Mononuclear cell (primary cell): Measurements from ENCODE around the gene FAM184A. TPM values are rescaled to one million over a fixed set of nuclear protein-coding genes. Genes with fewer than 3 reads are reported as not detected.
"Not testable (repeated sequence)": the region's sequence is repeated elsewhere in the genome, so short reads cannot be mapped to it uniquely, and the experiment has no call there.

Experiments used
- H3K27me3 ChIP-seq: 2 replicates; pipeline ENCODE4 v1.6.0; 2011; ENCODE audit warnings: low read length, control low read depth; ENCODE audit not compliant: insufficient read depth
- H3K4me1 ChIP-seq: 2 replicates; pipeline ENCODE4 v1.5.1; 2011; ENCODE audit warnings: mild to moderate bottlenecking, low read length, control low read depth; ENCODE audit not compliant: insufficient read depth
- H3K4me3 ChIP-seq: 2 replicates; pipeline ENCODE4 v1.5.1; 2011; ENCODE audit warnings: mild to moderate bottlenecking, low read length, moderate library complexity
- H3K9me3 ChIP-seq: 2 replicates; pipeline ENCODE4 v1.5.1; 2011; ENCODE audit warnings: low read depth, mild to moderate bottlenecking, control low read depth, low read length
- total RNA-seq: library from RNA; depleted of rRNA; stranded (reverse); fragments of >200 nt; gene quantifications from one replicate; pipeline ENCODE4 v1.2.3, GENCODE V29; 2012

FAM184A gene
- total RNA-seq, 1 donor: 2.3 TPM

DNA sequence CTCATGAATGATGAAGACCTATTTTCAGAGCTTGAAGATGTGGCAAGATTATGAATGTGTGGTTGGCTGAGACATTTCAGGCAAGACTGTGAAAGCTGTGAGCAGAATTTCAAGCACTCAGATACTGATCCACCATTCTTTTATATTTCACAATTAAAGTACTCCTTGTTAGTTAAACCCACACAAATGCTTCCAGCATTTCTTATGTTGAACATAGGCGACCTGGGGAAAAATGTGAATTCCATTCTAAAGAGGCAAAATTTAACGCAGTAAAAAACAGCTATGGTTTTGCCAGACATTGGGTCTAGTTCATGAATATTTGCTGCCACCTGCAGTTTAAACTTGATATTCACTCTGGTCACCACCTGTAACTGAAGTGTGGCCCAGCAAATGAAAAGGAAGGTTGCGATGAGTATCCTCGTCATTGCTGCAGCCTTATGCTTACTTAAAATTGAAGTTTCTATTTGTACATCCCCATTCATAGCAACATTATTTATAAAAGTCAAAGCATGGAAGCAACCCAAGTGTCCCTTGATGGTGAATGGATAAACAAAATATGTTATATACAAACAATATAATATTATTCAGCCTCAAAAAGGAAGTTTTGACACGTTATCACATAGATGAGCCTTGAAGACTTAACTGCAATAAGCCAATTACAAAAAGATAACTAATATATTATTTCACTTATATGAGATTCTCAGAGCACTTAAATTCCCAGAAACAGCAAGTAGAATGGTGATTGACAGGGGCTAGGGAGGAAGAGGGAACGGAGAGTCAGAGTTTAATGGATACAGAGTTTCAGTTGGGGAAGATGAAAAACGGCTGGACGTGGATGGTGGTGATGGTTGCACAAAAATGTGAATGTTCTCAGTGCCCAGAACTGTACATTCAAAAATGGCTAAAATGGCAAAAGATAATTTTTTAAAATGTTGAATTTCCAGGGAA lies 32.4 kb upstream of the FAM184A start:
- Histone ChIP-seq H3K27me3 (no peaks in the 10 kb centered on the region), H3K9me3 (no peaks in the 10 kb centered on the region), H3K4me1 (peaks cover 13% of the 10 kb centered on the region), H3K4me3 (no peak overlapping the region)

- H3K4me3 ChIP-seq: no peak overlapping the region
- H3K9me3 ChIP-seq: no peaks in the 10 kb centered on the region
- peaks cover 13% of the 10 kb centered on the region for H3K4me1 ChIP-seq
- no peaks in the 10 kb centered on the region for H3K27me3 ChIP-seq
Measured at GRCh38 chr6:119109654-119110325, 31.3 kb upstream of the FAM184A start.

DNA sequence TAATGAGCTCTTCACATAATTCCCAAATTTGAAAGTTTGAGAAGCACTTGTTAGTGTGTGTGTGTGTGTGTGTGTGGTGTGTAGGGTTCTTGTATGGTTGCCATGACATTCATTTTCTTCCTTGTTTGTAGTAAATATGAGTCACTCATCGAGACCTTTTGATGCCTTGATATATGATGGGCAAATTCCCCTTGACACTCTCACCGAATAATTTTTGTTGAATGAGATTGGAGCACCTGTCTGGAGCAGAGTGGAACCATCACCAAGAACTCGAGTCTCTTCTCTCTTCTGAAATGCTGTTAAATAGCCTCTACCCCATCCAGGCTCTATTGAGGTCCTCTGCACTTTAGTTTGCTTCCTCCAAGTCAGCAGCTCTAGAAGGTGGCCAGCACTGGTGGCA lies 29.6 kb upstream of the FAM184A start:
- Histone ChIP-seq H3K4me3 (no peak overlapping the region), H3K4me1 (peaks cover 8% of the 10 kb centered on the region), H3K27me3 (no peaks in the 10 kb centered on the region), H3K9me3 (no peaks in the 10 kb centered on the region)

DNA sequence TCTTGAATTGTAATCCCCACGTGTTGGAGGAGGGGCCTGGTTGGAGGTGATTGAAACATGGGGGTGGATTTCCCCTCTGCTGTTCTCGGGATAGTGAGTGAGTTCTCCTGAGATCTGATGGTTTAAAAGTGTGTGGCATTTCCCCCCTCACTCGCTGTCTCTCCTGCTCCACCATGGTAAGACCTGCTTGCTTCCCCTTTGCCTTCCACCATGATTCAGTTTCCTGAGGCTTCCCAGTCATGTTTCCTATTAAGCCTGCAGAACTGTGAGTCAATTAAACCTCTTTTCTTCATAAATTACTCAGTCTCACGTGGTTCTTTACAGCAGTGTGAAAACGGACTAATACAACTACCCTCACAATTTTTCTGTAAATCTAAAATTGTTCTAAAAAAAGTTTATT lies 26.8 kb upstream of the FAM184A start:
- Histone ChIP-seq H3K4me1 (no peaks in the 10 kb centered on the region), H3K9me3 (no peaks in the 10 kb centered on the region), H3K27me3 (no peaks in the 10 kb centered on the region), H3K4me3 (no peak overlapping the region)

DNA sequence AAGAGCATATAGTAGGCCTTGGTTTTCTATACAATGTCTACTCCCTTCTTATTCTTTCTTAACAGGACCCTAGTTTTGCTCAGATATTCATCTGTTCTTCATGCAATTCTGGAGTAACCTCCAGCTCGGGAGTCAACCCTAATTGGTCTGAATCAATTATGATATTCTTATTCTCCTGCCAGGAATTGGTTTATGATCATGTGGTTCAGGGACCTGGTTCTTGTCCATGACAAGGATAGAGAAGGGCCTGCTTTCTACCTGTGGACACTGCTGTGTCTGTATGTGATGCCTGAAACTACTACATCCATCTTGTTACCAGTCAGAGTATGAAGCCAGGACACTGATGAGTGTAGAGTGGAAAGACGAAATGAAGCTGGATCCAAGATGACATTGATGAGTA lies 24.4 kb upstream of the FAM184A start:
- Histone ChIP-seq H3K9me3 (no peaks in the 10 kb centered on the region), H3K4me1 (no peaks in the 10 kb centered on the region), H3K4me3 (no peak overlapping the region), H3K27me3 (no peaks in the 10 kb centered on the region)

- H3K27me3 ChIP-seq: no peaks in the 10 kb centered on the region
- H3K4me3 ChIP-seq: no peak overlapping the region
- peaks cover 6% of the 10 kb centered on the region for H3K4me1 ChIP-seq
- H3K9me3 ChIP-seq: no peaks in the 10 kb centered on the region
Measured at GRCh38 chr6:119100115-119100514, 21.7 kb upstream of the FAM184A start.

DNA sequence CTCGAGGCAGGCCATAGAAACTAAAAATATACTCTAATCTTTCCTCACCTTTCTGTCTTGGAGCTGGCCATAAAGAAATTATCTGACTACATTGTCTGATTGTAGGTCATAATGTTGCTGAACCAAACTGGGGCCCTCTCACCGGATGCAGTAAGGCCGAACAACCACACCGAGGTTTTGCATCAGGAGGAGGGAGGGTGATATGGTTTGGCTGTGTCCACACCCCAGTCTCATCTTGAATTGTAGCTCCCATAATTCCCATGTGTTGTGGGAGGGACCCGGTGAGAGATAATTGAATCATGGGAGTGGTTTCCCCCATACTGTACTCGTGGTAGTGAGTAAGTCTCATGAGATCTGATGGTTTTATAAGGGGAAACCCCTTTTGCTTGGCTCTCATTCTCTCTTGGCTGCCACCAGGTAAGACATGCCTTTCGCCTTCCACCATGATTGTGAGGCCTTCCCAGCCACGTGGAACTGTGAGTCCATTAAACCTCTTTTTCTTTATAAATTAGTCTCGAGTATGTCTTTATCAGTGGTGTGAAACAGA lies 19.4 kb upstream of the FAM184A start:
- not testable (repeated sequence) for H3K27me3 ChIP-seq, H3K4me1 ChIP-seq, H3K9me3 ChIP-seq, H3K4me3 ChIP-seq

GRCh38 chr6:119096721-119097565 lies 18.5 kb upstream of the FAM184A start:
- Histone ChIP-seq H3K9me3 (no peaks in the 10 kb centered on the region), H3K27me3 (no peaks in the 10 kb centered on the region), H3K4me1 (peaks cover 6% of the 10 kb centered on the region), H3K4me3 (no peak overlapping the region)

- Histone ChIP-seq H3K4me1 (no peaks in the 10 kb centered on the region), H3K9me3 (no peaks in the 10 kb centered on the region), H3K27me3 (no peaks in the 10 kb centered on the region), H3K4me3 (no peak overlapping the region)
Measured at GRCh38 chr6:119090256-119090655, 11.8 kb upstream of the FAM184A start.

DNA sequence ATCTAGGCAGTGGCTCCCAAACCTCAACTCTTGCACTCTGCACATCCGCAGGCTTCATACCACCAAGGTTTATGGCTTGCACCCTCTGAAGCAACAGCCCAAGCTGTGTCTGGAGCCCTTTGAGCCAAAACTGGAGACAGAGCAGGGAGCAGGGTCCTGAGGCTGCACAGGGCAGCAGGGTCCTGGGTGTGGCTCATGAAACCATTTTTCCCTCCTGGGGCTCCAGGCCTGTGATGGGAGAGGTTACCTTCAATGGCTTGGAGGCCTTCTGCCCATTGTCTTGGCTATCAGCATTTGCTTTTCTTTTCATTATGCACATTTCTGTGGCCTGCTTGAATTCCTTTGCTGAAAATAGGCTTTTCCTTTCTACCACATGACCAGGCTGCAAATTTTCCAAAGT lies 6.3 kb upstream of the FAM184A start:
- no peaks in the 10 kb centered on the region for H3K4me1 ChIP-seq
- no peaks in the 10 kb centered on the region for H3K9me3 ChIP-seq
- no peak overlapping the region for H3K4me3 ChIP-seq
- peaks cover 9% of the 10 kb centered on the region for H3K27me3 ChIP-seq

DNA sequence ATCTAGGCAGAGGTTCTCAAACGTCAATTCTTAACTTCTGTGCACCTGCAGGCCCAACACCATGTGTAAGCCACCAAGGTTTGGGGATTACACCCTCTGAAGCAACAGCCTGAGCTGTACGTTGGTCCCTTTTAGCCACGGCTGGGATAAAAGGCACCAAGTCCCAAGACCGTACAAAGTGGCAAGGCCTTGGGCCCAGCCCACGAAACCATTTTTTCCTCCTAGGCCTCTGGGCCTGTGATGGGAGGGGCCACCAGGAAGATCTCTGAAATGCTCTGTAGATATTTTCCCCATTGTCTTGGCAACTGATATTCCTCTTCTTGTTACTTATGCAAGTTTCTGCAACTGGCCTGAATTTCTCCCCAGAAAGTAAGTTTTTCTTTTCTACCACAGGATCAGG lies 4.5 kb upstream of the FAM184A start:
- no peak overlapping the region for H3K4me3 ChIP-seq

GRCh38 chr6:119079283-119079809 lies 882 bp upstream of the FAM184A start:
- Histone ChIP-seq H3K9me3 (no peaks in the 10 kb centered on the region), H3K4me3 (peak overlapping the region; percentile 49), H3K4me1 (peaks cover 18% of the 10 kb centered on the region), H3K27me3 (peaks cover 45% of the 10 kb centered on the region)

More for the DNA sequence above, 4.5 kb upstream of the FAM184A start:
- peaks cover 11% of the 10 kb centered on the region for H3K4me1 ChIP-seq
- no peaks in the 10 kb centered on the region for H3K9me3 ChIP-seq
- peaks cover 17% of the 10 kb centered on the region for H3K27me3 ChIP-seq

DNA sequence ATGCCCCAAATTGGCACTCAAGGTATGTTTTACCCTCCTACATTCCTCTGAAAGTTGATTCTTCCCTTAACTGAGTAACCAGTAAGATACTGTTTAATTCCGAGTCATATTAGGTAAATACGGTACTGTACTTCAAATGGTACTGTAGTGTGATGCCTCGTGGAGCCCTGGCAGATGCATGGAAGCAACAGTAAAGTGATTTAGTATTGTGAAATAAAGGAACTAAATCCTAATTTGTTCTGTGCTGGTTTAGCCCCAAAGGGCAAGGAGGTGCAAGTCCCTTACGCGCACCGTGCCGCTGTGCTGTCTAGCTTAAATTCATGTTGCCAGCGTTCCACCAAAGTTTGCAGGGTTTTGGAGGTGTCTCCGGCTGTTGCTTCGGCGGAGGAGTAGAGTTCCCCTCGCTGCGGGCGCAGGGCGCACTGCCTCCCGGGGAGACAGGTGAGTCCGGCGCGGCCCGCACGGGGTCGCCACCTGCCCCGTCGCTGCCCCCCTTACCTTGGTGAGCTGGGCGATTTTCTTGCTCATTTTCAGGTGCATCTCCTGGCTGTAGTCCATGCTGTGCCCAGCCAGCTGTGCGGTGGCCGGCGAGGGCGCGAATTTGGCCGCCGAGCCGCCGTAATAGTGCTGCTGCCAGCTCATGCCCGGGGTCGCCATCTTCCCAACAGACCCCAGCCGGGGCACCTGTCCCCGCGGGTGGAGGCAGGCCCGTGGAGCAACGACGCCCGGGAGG lies 655 bp downstream of the FAM184A start:
- peak overlapping the region; percentile 49 for H3K4me3 ChIP-seq
- H3K27me3 ChIP-seq: peaks cover 45% of the 10 kb centered on the region
- H3K9me3 ChIP-seq: no peaks in the 10 kb centered on the region
- peaks cover 18% of the 10 kb centered on the region for H3K4me1 ChIP-seq

GRCh38 chr6:119077391-119077642 lies 1.1 kb downstream of the FAM184A start:
- Histone ChIP-seq H3K4me1 (peaks cover 18% of the 10 kb centered on the region), H3K4me3 (no peak overlapping the region), H3K27me3 (peaks cover 45% of the 10 kb centered on the region), H3K9me3 (no peaks in the 10 kb centered on the region)
